HL-60 (cell line): ENCODE measurements around the gene TNFRSF21.

Source experiments
- GABPA ChIP-seq: IDR thresholded peaks from 2 replicates; pipeline ENCODE4 v1.6.1; 2012; ENCODE audit warnings: low read depth
- POLR2AphosphoS5 ChIP-seq: IDR thresholded peaks from 2 replicates; pipeline ENCODE4 v1.6.1; 2012; ENCODE audit warnings: low read depth
- TF ChIP-seq, protein P1 (sequence below): IDR thresholded peaks from one replicate; pipeline ENCODE4 v1.5.1; 2011; ENCODE audit warnings: low read length, control low read depth, inconsistent platforms; ENCODE audit not compliant: insufficient read depth
- TF ChIP-seq, protein P2 (sequence below): IDR thresholded peaks from 2 replicates; pipeline ENCODE4 v1.6.1; 2012; ENCODE audit warnings: low read depth; ENCODE audit not compliant: insufficient replicate concordance

DNA sequence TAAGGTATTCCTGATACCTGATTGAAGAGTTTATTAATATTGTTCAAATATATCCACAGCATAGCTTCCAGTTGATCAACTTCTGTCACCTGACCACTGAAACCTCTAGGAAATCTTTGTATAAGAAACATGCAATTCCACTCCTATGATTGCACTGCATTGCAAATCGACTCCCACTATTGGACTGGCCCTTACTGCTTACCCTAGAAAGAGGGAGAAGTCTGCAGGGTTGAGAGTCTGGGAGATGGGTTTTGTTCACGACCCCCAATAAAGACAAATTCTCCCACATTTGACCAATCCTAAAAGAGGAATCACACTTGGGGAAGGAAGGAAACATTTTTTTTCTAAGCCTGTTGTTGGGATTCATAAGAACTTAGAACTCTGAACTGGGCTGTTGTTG, 43.7 kb downstream of the TNFRSF21 start:
- TF ChIP-seq GABPA (no peak), POLR2AphosphoS5 (no peak)
- TF ChIP-seq, protein P1, sequence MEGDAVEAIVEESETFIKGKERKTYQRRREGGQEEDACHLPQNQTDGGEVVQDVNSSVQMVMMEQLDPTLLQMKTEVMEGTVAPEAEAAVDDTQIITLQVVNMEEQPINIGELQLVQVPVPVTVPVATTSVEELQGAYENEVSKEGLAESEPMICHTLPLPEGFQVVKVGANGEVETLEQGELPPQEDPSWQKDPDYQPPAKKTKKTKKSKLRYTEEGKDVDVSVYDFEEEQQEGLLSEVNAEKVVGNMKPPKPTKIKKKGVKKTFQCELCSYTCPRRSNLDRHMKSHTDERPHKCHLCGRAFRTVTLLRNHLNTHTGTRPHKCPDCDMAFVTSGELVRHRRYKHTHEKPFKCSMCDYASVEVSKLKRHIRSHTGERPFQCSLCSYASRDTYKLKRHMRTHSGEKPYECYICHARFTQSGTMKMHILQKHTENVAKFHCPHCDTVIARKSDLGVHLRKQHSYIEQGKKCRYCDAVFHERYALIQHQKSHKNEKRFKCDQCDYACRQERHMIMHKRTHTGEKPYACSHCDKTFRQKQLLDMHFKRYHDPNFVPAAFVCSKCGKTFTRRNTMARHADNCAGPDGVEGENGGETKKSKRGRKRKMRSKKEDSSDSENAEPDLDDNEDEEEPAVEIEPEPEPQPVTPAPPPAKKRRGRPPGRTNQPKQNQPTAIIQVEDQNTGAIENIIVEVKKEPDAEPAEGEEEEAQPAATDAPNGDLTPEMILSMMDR: no peak
- TF ChIP-seq, protein P2, sequence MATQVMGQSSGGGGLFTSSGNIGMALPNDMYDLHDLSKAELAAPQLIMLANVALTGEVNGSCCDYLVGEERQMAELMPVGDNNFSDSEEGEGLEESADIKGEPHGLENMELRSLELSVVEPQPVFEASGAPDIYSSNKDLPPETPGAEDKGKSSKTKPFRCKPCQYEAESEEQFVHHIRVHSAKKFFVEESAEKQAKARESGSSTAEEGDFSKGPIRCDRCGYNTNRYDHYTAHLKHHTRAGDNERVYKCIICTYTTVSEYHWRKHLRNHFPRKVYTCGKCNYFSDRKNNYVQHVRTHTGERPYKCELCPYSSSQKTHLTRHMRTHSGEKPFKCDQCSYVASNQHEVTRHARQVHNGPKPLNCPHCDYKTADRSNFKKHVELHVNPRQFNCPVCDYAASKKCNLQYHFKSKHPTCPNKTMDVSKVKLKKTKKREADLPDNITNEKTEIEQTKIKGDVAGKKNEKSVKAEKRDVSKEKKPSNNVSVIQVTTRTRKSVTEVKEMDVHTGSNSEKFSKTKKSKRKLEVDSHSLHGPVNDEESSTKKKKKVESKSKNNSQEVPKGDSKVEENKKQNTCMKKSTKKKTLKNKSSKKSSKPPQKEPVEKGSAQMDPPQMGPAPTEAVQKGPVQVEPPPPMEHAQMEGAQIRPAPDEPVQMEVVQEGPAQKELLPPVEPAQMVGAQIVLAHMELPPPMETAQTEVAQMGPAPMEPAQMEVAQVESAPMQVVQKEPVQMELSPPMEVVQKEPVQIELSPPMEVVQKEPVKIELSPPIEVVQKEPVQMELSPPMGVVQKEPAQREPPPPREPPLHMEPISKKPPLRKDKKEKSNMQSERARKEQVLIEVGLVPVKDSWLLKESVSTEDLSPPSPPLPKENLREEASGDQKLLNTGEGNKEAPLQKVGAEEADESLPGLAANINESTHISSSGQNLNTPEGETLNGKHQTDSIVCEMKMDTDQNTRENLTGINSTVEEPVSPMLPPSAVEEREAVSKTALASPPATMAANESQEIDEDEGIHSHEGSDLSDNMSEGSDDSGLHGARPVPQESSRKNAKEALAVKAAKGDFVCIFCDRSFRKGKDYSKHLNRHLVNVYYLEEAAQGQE: no peak
